NB4 (cell line): ENCODE measurements around the gene INPP4A.

ENCODE experiments used
- POLR2A ChIP-seq: IDR thresholded peaks from 2 replicates; pipeline ENCODE4 v1.6.1; 2011; ENCODE audit warnings: mild to moderate bottlenecking; ENCODE audit not compliant: insufficient read length; ENCODE audit errors: extremely low read depth
- TF ChIP-seq, protein P1 (sequence below): IDR thresholded peaks from one replicate; pipeline ENCODE4 v1.5.1; 2012; ENCODE audit warnings: low read depth, low read length

DNA sequence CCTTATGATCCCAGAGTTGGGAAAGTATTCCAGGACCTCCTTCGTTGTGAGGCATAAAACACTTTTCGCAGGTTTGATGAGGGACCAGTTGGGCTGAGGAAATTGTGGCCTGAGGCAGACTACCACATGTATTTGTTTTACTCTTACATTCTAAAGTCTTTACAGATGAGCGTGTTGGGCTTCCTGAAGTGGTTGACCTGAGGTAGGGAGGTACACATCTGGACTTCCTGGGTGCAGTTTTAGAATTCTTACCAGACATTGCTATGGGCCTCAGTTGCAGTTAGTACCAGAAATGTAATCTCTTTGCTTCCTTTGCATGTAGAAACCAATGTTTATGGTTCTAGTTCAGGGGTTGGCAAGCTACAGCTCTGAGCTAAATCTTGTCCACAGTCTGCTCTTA is 114.9 kb downstream of the INPP4A start:
- TF ChIP-seq, protein P1, sequence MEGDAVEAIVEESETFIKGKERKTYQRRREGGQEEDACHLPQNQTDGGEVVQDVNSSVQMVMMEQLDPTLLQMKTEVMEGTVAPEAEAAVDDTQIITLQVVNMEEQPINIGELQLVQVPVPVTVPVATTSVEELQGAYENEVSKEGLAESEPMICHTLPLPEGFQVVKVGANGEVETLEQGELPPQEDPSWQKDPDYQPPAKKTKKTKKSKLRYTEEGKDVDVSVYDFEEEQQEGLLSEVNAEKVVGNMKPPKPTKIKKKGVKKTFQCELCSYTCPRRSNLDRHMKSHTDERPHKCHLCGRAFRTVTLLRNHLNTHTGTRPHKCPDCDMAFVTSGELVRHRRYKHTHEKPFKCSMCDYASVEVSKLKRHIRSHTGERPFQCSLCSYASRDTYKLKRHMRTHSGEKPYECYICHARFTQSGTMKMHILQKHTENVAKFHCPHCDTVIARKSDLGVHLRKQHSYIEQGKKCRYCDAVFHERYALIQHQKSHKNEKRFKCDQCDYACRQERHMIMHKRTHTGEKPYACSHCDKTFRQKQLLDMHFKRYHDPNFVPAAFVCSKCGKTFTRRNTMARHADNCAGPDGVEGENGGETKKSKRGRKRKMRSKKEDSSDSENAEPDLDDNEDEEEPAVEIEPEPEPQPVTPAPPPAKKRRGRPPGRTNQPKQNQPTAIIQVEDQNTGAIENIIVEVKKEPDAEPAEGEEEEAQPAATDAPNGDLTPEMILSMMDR = no peak
- TF ChIP-seq POLR2A = no peak
